GM18508 (cell line): ENCODE results near the gene OXCT1.
A peak's percentile ranks its signal among the peaks of the same experiment; 100 is the strongest.
"Not testable (repeated sequence)": the region's sequence is repeated elsewhere in the genome, so short reads cannot be mapped to it uniquely, and the experiment has no call there.

Experiments used
- ATAC-seq: cut with Tn5 transposase; IDR thresholded peaks from one replicate; pipeline ENCODE4 v1.9.1; 2021; ENCODE audit warnings: moderate number of reproducible peaks; ENCODE audit not compliant: insufficient read depth, unreplicated experiment

Gene OXCT1

DNA sequence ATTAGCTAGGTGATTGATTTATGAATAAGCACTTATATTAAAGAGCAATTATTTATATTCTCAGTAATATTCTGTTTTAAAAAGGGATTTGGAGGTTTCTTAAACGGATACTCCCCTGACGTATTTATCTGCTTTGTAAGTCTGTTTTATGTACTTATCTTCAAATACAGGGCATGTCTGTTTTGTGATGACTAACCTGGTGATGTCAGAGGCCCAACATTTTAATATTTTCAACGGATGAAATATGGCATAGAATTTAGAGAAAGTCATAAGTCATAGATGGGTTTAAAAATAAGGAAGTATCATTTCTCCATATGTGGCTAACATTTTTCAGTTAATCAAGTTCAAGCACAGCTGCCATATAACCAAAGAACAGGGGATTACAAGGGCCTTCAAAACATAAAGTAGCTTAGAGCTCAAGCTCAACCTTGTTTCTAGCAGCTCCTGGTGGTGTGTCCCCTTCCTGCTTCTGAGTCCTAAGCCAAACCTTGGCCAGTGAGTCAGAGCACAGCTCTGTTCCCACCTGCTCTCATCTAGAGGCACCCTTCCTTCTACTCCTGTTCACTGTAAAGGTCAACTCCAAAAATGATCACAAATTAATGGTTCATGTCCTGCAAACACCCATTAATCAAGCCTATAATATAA lies 131.4 kb downstream of the OXCT1 start:
- ATAC-seq, result no peak

DNA sequence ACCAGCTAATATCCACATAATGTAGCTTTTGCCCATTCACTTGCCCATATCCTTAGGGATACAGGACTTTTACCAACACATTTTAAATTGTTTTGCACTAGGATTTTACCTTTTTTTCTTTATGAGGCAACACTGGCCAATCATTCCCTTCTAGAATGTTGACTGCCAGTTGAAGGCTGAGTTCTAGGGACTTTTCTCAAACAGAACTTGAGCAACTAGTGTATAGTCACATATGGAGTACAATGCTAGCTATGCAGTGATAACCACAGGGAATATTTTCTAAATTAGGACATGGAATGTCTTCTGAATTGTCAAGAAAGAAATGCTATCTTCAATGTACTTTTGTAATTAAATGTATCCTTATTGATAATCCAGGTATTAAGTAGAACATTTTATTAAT lies 133.6 kb downstream of the OXCT1 start:
- ATAC-seq, result no peak

DNA sequence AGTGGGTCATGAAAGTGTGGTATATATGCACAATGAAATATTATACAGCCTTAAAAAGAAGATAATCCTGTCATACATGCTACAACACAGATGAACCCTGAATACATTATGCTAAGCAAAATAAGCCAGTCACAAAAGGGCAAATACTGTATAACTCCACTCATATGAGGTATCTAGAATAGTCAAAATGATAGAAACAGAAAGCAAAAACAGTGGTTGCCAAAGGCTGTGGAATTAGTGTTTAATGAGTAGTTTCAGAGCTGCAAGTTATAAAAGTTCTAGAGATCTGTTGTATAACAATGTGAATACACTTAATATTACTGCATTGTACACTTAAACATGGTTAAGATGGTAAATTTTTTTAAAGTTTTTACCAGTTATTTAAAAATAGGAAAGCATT lies 135.0 kb downstream of the OXCT1 start:
- ATAC-seq, result peak; percentile 47

DNA sequence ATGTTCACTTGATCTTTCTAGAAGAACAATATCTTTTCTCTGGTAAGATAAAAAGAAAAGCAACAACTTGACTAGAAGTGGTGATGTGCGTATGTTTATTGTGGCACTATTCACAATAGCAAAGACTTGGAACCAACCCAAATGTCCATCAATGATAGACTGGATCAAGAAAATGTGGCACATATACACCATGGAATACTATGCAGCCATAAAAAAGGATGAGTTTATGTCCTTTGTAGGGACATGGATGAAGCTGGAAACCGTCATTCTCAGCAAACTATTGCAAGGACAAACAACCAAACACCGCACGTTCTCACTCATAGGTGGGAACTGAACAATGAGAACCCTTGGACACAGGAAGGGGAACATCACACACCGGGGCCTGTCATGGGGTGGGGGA lies 140.8 kb downstream of the OXCT1 start:
- ATAC-seq, result not testable (repeated sequence)

DNA sequence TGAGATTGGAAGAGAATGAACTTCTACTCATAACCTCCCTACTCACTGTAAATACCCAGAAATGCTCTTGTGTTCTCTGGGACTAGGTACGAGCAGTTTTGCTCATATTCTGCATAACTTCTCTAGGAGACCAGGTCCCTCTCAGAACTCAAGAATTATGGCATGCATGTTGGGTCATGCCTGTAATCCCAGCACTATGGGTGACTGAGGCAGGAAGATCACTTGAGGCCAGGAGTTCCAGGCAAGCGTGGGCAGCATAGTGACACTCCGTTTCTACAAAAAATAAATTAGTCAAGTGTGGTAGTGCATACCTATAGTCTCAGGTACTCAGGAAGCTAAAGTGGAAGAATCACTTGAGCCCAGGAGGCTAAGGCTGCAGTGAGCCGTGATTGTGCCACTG lies 141.9 kb downstream of the OXCT1 start:
- ATAC-seq, result no peak

DNA sequence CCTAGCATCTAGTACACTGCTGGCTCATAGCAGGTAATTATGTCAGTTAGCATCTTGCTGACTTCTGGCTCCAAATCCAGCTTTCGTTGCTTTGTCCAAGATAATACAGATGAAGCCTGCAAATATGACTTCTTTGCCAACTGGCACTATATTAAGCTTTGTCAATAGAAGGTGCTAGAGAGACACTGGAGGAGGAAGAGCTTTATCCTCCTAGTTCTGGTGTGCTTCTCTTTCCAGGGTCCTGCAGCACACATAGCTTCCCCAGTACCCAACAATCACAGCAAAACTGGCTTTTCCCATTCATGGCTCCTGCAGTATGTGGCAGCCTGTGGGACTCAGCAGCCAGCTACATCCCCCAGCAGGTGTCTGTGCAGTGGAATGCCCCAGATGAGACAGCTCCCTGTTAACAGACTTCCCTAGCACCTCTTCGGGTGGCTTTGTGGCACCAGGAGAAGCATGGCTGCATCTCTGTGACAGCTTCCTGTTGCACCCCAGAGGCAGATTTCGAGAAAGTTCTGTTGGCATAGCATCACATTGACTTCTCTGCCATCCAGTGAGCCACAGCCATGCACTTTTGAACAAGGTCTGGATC lies 147.8 kb downstream of the OXCT1 start:
- ATAC-seq, result no peak

DNA sequence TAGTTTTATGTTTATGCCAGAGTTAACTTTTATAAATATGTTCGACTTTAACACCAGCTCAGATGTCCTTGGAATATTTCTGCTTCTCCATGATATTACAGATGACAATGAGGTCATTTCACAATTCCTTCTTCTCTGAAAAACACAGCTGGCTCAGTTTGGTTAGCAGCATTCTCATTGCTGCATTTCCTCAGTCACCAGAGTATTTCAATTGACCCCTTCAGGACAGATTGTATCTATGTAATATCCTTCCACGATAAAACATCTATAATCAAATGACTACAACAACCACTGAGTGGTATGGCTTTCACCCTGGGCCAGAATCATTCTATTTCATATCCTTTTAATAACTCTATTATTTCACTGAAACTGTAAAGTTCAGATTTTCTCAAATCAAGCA lies 148.7 kb downstream of the OXCT1 start:
- ATAC-seq, result no peak

DNA sequence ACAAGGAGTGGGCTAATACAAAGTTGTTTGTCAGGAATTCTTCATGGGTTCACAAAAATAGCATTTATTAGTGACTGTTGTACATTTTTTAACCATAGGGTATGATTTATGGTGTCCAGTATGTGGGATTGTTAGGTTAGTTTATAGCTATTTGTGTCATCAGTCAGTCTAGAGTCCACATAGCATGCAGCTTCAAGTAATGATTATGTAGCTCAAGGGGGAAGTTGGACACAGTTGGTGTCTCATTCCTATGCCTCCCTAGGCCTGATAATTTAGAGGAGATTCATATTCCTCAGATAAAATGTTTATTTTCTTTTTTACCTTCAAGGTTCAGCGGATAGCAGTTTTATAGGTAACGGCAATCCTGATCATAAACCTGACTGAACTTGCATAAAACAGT lies 153.8 kb downstream of the OXCT1 start:
- no peak for ATAC-seq

DNA sequence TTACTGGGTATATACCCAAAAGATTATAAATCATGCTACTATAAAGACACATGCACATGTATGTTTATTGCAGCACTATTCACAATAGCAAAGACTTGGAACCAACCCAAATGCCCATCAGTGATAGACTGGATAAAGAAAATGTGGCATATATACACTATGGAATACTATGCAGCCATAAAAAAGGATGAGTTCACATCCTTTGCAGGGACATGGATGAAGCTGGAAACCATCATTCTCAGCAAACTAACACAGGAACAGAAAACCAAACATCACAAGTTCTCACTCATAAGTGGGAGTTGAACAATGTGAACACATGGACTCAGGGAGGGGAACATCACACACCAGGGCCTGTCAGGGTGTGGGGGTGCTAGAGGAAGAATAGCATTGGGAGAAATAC lies 155.8 kb downstream of the OXCT1 start:
- ATAC-seq, result not testable (repeated sequence)

DNA sequence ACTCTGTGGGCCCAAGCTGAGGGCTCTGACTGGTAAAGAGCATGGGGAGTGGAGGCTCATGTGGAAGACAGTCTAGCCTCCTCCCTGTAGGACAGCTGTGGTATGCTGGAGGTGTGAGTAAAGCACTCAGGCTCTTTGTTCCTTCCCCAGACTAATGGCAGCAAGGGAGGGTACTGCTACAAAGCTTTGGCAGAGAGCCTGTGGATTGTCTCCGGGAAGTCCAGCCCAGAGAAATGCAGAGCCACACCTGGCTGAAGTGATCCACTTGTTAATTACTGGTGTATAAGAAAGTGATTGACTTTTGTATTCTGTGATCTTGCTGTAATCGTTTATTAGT lies 161.7 kb downstream of the OXCT1 start:
- no peak for ATAC-seq

DNA sequence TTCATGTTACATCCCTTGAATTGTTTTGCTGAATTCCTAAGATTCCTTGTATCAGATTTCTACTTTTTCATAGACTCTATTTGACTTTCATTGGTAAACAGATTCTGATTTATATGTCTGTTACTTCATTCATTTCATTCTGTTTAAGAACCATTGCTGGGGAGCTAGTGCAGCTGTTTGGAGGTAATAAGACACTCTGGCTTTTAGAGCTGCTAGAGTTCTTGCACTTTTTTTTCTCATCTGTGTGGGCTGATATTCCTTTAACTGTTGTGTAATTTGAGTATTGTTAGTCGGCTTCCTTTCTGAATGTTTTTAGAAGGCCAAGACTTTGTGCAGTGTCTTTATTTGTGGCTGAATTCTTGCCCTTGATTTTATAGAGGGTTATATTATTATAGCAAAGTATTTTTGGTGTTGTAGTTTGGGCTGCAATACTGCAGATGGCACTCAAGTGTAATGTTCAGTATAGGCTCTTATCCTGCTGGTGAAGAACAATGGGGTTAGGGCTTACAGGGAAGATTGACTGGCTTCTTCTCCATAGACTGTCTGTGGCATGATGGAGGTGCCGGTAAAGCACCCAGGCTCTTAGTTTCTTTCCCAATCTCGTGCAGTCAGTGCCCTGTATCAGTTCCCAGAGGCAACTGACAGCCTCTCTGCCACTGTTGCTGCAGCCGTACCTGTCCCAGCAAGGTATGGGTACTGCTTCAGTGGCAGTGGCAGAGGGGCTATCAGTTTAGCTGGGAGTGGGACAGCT lies 162.2 kb downstream of the OXCT1 start:
- ATAC-seq, result no peak

DNA sequence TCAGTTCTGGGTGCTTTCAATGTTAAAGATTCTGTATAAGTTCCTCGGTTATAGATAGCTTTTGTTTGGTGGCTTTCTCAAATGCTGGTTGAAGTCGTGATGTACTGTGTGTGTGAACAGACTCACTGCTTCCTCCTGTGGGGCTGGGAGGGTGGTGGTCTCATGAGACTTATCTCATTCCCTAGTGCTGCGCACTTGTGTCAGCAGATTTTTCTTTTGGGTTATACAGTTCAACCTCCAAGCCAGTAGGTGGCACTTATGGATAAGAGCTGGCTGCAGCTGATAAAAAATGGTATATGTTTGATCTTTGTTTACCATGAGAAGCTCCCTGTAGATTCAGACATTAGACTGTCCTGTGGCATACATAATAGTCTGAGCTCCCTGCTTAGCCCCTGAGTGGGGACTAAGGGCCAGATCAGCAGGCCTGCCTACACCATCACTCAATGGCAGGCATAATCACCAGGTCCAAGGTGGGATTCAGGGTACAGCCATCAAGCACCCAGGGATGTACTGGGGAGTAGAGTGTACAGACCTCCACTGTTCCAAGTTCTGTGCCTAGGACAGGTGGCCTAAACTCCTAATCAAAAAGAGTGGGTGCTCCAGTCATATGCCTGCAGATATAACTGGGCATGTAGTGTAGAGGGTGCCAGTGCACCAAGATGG lies 174.2 kb downstream of the OXCT1 start:
- peak; percentile 84 for ATAC-seq

DNA sequence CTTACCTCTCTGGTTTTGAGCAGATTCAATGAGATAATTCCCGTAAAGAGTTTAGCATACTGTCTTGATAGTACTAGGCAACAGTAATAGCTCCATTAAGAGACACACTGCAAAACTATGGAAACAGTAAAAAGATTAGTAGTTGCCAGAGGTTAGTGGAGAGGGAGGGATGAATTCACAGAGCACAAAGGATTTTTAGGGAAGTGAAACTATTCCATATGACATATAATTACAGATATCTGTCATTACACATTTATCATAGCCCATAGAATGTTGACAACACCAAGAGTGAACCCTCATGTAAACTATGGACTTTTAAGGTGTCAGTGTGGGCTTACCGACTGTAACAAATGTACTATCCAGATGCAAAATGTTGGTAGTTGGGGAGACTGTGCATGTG lies 183.5 kb downstream of the OXCT1 start:
- no peak for ATAC-seq

DNA sequence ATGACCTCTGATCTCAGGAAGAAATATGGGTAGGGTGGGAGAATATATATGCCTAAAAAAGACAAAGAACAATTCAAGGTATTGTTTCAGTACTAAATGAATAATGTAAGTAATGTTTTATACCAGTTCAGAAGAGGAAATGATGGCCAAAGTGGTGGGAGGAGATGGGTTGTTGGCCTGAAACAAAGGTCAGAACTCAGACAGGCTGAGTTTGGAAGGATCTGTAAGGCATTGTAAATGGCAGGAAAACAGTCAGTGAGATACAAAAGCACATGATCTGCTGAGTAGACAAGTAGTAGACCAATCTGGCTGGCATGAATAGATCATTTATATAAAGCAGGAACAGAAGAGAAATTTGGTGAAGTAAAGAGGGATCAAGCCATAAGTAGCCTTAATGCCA lies 184.0 kb downstream of the OXCT1 start:
- no peak for ATAC-seq

DNA sequence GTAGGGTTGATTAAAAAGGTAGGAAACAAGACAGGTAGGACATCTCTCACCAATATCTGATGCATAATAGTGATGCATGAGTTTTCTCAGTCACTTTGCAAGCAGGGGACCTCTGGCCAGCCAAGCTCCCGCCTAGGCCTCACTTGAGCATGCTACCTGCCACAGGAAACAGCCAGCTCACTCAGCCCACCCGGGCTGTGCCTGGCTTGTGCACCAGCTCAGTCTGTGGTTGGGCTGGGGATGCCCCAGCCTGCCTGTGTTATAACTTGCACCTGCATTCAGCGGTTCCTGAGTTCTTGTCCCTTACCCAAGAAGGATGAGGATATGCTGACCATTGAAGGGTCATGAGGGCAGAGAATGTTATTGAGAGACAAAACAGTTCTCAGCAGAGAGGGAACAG lies 187.0 kb downstream of the OXCT1 start:
- no peak for ATAC-seq

DNA sequence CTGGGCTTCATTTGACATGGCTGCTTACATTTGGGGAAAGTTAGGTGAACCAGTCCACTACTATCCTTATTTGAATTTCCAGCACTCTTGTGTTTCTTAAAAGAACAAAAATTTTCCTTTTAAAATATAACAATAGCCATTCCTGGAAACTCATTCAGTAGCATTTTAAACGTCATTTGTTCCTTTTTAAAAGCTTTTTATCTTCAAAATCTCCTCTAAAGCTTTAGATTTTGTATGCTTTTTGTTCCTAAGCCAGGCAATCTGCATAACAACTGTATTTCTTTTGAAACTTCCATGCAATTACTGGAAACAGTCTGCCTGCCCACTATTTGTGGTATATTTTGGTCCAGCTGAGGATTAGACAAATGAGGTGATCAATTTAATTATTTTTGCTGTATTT lies 187.6 kb downstream of the OXCT1 start:
- no peak for ATAC-seq

DNA sequence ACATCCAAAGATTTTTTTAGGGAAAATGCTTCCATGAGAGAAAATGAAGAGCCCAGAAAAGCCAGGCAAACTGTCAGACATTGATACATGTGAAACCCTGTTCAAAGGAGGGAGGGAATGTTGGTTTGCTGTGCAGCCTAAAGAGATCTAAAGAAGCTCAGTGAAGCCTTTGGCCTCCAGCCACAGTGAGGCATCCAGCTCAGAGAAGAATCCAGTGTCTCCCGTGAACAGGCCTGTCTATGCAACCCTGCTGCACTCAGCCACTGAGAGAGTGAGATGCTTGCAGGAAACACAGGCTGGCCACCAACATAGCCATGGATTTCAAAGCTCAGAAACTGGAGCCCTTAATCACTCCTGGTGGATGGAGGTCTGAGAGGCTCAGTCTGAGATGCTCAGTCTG lies 188.4 kb downstream of the OXCT1 start:
- ATAC-seq, result no peak
